Mucosa of rectum (tissue), 2 donors: Measurements from ENCODE around the gene MEF2C.
"Not testable (repeated sequence)": the region's sequence is repeated elsewhere in the genome, so short reads cannot be mapped to it uniquely, and the experiment has no call there.

Experiments
- H3K27ac ChIP-seq, 2 donors: one replicate each; pipeline ENCODE4 v1.7.0; 2013; ENCODE audit warnings: inconsistent platforms in 2 of 2, low read depth in 2 of 2, low read length in 2 of 2
- H3K27me3 ChIP-seq, 2 donors: one replicate each; pipeline ENCODE4 v1.7.0; 2013; ENCODE audit warnings: low read length in 2 of 2; ENCODE audit not compliant: control insufficient read depth in 2 of 2, insufficient read depth in 2 of 2
- H3K36me3 ChIP-seq, 2 donors: one replicate each; pipeline ENCODE4 v1.7.0; 2013; ENCODE audit warnings: low read length in 2 of 2; ENCODE audit not compliant: control insufficient read depth in 2 of 2, insufficient read depth in 2 of 2
- H3K4me1 ChIP-seq, 2 donors: one replicate each; pipeline ENCODE4 v1.7.0; 2013; ENCODE audit warnings: low read length in 2 of 2, mild to moderate bottlenecking in 1 of 2; ENCODE audit not compliant: control insufficient read depth in 2 of 2, insufficient read depth in 2 of 2
- H3K4me3 ChIP-seq, 2 donors: one replicate each; pipeline ENCODE4 v1.7.0; 2013; ENCODE audit warnings: low read length in 2 of 2
- H3K9ac ChIP-seq, 2 donors: one replicate each; pipeline ENCODE4 v1.7.0; 2013; ENCODE audit warnings: low read length in 2 of 2, low read depth in 1 of 2, mild to moderate bottlenecking in 1 of 2
- H3K9me3 ChIP-seq, 2 donors: one replicate each; pipeline ENCODE4 v1.7.0; 2013; ENCODE audit warnings: low read length in 2 of 2; ENCODE audit not compliant: control insufficient read depth in 2 of 2
- donor health status: healthy.
- donor health status: Normal muscosa, but diverticular disease.

Gene MEF2C

DNA sequence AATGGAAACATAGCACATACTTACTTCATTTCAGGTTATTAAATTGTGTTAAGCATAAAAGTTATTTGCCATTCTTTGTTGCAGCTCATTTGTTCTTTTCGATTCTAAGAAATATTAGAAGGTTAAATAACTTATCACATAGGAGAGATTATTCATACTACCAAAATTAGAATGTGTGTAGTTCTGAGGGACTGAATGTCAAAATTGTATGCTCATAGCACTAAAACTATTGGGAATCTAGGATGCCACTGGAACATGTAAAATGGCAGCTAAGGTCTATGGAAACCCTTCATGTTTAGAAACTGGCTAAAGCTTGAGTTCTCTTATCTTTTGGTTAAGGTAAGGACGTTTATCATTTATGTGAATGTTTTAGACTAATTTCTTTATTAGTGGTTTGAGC lies 21.5 kb upstream of the MEF2C start:
- H3K36me3 ChIP-seq, H3K9me3 ChIP-seq, H3K4me1 ChIP-seq, H3K4me3 ChIP-seq, H3K9ac ChIP-seq, H3K27me3 ChIP-seq, H3K27ac ChIP-seq: not testable (repeated sequence)

DNA sequence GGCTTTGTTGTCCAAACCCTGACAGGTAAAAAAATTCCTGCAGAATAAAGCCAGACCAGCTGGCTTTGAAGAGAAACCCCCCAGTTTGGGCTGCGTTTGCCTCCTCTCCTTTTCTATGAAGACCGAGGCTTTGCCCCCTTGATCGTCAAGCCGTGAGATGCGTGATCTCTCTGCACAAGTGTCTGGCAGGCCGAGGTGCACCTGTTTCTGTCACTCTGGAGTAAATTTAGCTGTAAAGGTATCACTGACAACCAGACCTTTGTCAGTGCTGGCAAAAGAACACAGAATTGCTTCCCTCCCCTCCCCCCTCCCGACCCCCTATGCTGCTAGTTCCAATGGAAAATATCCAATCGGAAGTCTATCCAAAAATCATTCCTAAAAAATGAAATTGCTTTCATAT lies 21.0 kb upstream of the MEF2C start:
- not testable (repeated sequence) for H3K9me3 ChIP-seq, H3K9ac ChIP-seq, H3K36me3 ChIP-seq, H3K4me1 ChIP-seq, H3K4me3 ChIP-seq, H3K27ac ChIP-seq, H3K27me3 ChIP-seq

DNA sequence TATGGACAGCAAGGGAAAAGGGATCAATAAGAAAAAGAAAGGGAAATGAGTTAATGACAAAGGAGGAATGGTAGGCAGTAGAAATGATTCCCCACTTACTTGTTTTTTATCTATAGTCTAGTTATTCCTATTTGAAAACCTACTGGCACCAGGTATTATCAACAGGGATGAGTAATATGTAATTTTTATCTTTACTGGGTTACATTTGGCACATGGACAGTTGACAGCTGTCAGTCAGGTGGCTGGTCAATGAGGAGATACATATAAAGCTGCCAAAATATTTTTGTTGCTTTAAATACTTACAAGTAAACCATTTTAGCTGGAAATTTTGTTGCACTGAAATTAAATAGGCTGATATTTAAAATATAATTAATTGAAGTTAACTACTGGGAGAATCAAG lies 18.1 kb upstream of the MEF2C start:
- not testable (repeated sequence) for H3K9me3 ChIP-seq, H3K9ac ChIP-seq, H3K27me3 ChIP-seq, H3K27ac ChIP-seq, H3K36me3 ChIP-seq, H3K4me1 ChIP-seq, H3K4me3 ChIP-seq

DNA sequence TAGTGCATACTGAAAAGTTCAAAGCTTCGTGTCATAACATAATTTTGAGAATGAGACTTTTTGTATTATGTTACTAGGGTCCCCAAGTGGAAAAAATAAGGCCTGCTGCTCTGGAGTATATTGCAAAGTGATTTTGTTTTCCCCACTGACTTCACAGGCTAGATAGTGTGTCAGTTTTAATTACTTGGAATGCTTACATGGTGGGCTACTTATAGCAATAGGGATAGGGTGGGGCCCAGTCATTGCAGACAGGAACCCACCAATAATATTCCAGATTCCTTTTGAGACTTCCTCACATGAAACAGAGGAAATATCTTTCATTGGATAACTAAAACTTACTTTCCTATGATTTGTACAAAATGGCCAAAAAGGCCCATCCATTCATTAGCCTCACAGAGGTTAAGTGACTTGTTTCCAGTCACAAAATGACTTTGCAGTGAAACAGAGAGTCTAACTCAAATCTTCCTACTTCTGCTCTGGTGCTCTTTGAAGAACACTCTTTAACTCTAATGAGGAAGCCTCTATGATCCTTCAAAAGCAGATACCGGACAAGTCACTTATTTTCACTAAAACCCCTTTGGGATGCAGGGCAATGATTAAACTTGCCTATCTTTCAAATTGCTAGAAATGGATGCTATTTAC lies 16.2 kb upstream of the MEF2C start:
- Histone ChIP-seq H3K9me3 (no peaks in the 10 kb centered on the region), H3K36me3 (no peaks in the 10 kb centered on the region), H3K27ac (no peak overlapping the region), H3K27me3 (no peaks in the 10 kb centered on the region), H3K4me1 (no peaks in the 10 kb centered on the region), H3K4me3 (no peak overlapping the region), H3K9ac (no peak overlapping the region)

DNA sequence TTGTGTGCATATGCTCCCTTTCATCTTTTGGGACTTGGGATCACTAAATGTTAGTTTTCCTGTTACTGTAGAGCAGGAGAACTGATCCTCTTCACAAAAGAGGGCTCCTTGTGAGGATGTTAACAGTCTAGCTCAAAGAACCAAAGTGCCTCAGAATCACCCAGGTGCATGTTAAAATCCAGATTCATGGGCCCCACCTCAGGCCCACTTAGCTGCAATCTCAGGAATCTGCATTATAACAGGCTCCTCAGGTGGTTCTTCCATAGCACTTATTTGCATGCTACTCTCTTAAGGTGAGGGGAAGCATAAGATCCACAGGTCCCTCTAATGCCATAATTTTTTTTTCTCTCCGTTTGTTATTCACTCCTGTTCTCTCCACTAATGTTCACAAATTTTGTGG lies 14.8 kb upstream of the MEF2C start:
- H3K4me3 ChIP-seq: no peak overlapping the region
- no peak overlapping the region for H3K27ac ChIP-seq
- H3K9me3 ChIP-seq: no peaks in the 10 kb centered on the region
- no peaks in the 10 kb centered on the region for H3K36me3 ChIP-seq
- H3K4me1 ChIP-seq: no peaks in the 10 kb centered on the region
- H3K9ac ChIP-seq: no peak overlapping the region
- H3K27me3 ChIP-seq: no peaks in the 10 kb centered on the region

DNA sequence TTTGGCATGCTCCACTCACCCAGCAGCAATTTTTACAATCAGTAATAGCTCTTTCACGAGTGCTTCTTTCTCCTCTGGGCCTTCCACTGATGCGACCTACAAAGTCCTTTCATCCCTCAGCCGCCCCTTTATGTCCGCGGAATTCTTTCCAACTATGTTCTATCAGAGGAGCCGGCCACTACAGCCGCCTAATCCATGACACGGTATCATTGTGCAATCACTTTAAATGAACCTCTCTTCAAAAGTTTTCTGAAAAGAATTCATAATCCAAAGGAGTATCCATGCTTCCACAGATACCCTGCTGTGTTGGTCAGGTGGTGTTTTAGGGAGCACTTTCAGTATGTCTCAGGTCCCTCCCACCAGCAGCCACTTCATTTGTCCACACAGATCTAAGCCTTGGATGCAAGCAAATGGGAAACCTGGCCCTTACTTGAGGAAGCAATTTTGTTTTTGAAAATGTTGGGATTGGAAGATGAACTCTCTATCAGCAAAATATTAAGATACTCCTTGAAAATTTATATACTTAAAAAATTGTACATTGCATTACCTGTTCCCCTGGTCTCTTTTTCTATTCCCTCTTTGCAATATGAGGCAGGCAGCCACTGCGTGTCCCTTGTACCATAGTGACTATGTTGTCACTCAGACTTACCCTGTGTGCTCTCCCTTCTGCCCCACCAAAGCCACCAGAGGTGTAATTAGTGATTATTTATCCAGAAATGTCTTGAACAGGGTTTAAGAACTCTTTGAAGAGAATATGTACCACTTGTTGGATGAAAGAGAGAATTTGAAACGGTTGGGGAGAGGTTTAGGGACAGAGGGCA lies 12.9 kb upstream of the MEF2C start:
- H3K27ac ChIP-seq: no peak overlapping the region
- H3K9me3 ChIP-seq: no peaks in the 10 kb centered on the region
- no peaks in the 10 kb centered on the region for H3K4me1 ChIP-seq
- no peaks in the 10 kb centered on the region for H3K36me3 ChIP-seq
- H3K27me3 ChIP-seq: no peaks in the 10 kb centered on the region
- no peak overlapping the region for H3K9ac ChIP-seq
- no peak overlapping the region for H3K4me3 ChIP-seq

DNA sequence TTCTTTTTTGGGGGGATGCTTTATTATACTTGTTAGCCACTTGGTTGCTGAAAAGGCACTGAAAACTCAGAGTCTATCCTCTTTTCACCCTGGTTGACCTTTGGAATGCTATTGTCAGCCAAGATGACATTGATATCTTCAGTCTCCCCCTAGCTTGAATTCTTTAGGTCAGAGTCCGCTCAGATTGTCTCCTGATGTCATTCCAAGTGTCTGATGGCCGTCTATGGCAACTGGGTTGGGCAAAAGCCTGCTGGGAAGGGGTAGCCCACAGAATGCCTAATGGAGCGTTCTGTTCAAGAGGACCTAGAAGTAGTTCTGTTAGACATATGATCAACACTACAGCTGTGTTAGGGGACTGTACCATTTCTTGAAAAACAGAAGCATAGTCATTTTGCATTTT lies 9.7 kb upstream of the MEF2C start:
- Histone ChIP-seq H3K4me1 (peaks cover 0 to 4% of the 10 kb centered on the region in 2 donors), H3K27ac (no peak overlapping the region), H3K9me3 (no peaks in the 10 kb centered on the region), H3K9ac (no peak overlapping the region), H3K27me3 (peaks cover 2 to 3% of the 10 kb centered on the region in 2 donors), H3K4me3 (no peak overlapping the region), H3K36me3 (no peaks in the 10 kb centered on the region)

DNA sequence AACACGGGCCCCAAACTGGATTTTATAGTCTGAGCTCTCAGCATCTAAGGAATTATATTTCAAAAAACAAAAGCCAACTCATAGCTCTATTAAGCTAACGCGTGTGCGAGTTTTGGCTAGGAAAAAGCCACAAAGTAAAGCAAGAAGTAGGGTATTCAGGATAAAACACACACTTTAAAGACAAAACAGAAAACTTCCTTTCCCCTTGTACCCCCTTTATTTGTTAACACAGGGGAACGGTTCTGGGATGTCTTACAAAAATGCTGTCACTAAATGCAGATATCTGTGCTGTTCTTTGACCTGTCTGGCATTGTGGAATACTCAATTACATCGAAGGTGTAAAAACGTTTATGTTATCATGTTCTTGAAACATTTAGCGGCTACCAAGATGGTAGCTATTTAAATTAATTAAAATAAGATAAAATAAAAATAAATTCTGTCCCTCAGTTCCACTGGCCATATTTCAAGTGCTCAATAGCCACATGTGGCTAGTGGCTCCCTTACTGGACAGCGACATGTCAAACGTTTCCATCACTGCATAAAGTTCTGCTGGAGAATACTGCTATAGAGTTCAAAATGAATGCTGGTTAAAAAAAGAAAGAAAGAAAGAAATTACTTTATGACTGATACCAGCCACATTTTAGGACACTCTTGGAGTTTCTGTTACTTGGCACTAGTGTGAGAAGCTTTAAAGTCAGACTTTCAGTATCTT lies 7.2 kb upstream of the MEF2C start:
- Histone ChIP-seq H3K27ac (peak overlapping the region; percentile 62 to 79), H3K36me3 (no peaks in the 10 kb centered on the region), H3K4me3 (peak overlapping the region; percentile 72 to 79), H3K27me3 (peaks cover 2 to 3% of the 10 kb centered on the region in 2 donors), H3K9ac (peak overlapping the region; percentile 54 to 70), H3K4me1 (peaks cover 0 to 4% of the 10 kb centered on the region in 2 donors), H3K9me3 (no peaks in the 10 kb centered on the region)

DNA sequence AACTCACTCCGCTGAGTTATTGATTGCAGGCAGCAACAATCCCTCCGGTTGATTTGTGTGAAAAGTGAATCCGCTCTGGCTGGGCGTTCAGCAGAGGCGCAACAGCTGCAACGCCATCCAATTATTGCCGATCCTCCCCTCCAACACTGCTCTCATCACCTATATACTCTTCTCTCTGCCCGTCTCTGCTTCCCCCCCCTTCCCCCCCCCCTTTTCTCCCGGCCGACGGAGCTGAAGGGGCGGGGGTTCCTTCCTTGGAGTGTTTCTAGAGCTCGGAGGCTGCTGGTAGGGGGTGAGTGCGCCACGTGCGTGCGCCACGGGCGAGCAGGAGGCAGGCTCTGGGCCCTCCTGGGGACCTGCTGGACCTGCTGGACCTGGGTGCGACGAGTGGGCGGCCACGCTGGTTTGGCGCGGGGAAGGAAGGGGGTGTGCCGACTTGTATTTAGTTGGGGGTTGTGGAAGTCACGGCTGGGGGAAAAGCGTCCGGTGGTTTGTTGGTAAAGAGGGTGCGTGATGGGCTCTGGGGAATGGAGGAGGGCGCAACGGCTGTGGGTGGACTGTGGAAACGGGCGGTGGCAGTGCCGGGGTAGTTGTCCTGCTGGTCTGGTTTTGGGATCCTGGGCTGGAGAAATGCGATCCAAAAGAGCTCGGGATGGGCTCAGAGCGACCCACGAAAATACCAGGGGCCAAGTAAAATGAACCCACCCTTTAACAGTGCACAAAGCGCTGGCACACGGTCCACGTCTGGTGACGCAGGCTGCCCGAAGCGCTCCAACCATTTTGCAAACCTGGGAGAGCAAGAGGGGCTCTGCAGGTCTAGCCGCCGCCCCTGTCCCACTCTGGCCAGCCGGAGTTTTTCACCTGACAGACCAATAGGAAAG lies 6.4 kb upstream of the MEF2C start:
- Histone ChIP-seq H3K27me3 (peaks cover 2 to 3% of the 10 kb centered on the region in 2 donors), H3K27ac (peak overlapping the region; percentile 62 to 79), H3K36me3 (no peaks in the 10 kb centered on the region), H3K9me3 (no peaks in the 10 kb centered on the region), H3K4me1 (peaks cover 1 to 4% of the 10 kb centered on the region in 2 donors), H3K4me3 (peak overlapping the region; percentile 72 to 79), H3K9ac (peak overlapping the region; percentile 54 to 70)
